IMR-90 (cell line): Measurements from ENCODE around the gene IL6ST. TPM values are rescaled to one million over a fixed set of nuclear protein-coding genes. Genes with fewer than 3 reads are reported as not detected.

Experiments
- ATAC-seq: fragments of 200-7000 bp; cut with Tn5 transposase; 2 replicates; pipeline ENCODE4 v1.9.1; 2020; ENCODE audit warnings: low read depth, mild to moderate bottlenecking, moderate library complexity
- BruUV-seq: library from RNA; stranded (reverse); fragments of 400-500 nt; replicated peaks from 2 replicates; lab custom pipeline; 2021; lab: Mats Ljungman, UMichigan
- CTCF ChIA-PET: fragments of 300-600 bp; formaldehyde crosslinking; extraction: SDS; loops from one replicate; lab custom pipeline; 2021; ENCODE audit warnings: antibody characterized with exemption; lab: Yijun Ruan, JAX
- POLR2A ChIA-PET: fragments of 300-600 bp; sonication (Branson Sonifier 250); formaldehyde crosslinking; loops from one replicate; lab custom pipeline; 2022; ENCODE audit warnings: antibody characterized with exemption; ENCODE audit not compliant: unreplicated experiment; lab: Charles Lee
- DNase-seq: peaks from one replicate; pipeline ENCODE4 v3.0.0; 2013
- H2AFZ ChIP-seq: replicated peaks from 2 replicates; pipeline ENCODE3; 2013; ENCODE audit warnings: low read length, mild to moderate bottlenecking; ENCODE audit not compliant: poor library complexity
- H2AK5ac ChIP-seq: 2 replicates; pipeline ENCODE4 v1.6.1; 2013; ENCODE audit warnings: low read depth, low read length, inconsistent platforms
- H2AK9ac ChIP-seq: replicated peaks from 2 replicates; pipeline ENCODE3; 2013; ENCODE audit warnings: mild to moderate bottlenecking, low read depth, low read length, moderate library complexity; ENCODE audit not compliant: poor library complexity
- H2BK120ac ChIP-seq: 2 replicates; pipeline ENCODE4 v1.6.1; 2013; ENCODE audit warnings: low read depth, low read length, inconsistent platforms
- H2BK15ac ChIP-seq: 3 replicates; pipeline ENCODE4 v1.6.1; 2013; ENCODE audit warnings: low read depth, low read length, inconsistent platforms
- H2BK20ac ChIP-seq: 2 replicates; pipeline ENCODE4 v1.6.1; 2013; ENCODE audit warnings: low read depth, mild to moderate bottlenecking, inconsistent platforms, low read length, moderate library complexity
- H2BK5ac ChIP-seq: 2 replicates; pipeline ENCODE4 v1.6.1; 2013; ENCODE audit warnings: mild to moderate bottlenecking, low read depth, low read length, inconsistent platforms; ENCODE audit not compliant: poor library complexity, severe bottlenecking
- H3K14ac ChIP-seq: replicated peaks from 2 replicates; pipeline ENCODE4 v1.6.1; 2013; ENCODE audit warnings: low read depth, low read length, inconsistent platforms
- H3K18ac ChIP-seq: 2 replicates; pipeline ENCODE4 v1.6.1; 2013; ENCODE audit warnings: low read depth, low read length, control low read depth
- H3K23ac ChIP-seq: 2 replicates; pipeline ENCODE4 v1.6.1; 2013; ENCODE audit warnings: low read depth, low read length, inconsistent platforms
- H3K27ac ChIP-seq: 2 replicates; pipeline ENCODE4 v1.5.1; 2013; ENCODE audit warnings: mild to moderate bottlenecking, control low read depth, low read length; ENCODE audit not compliant: insufficient read depth
- H3K27me3 ChIP-seq: 2 replicates; pipeline ENCODE4 v1.6.1; 2013; ENCODE audit warnings: low read length; ENCODE audit not compliant: control insufficient read depth, insufficient read depth
- H3K36me3 ChIP-seq: 2 replicates; pipeline ENCODE4 v1.6.1; 2013; ENCODE audit warnings: low read length, mixed read lengths; ENCODE audit not compliant: control insufficient read depth, insufficient read depth
- H3K4ac ChIP-seq: 2 replicates; pipeline ENCODE4 v1.6.1; 2013; ENCODE audit warnings: low read depth, low read length, inconsistent platforms
- H3K4me1 ChIP-seq: 2 replicates; pipeline ENCODE4 v1.6.1; 2013; ENCODE audit warnings: low read length, mixed read lengths; ENCODE audit not compliant: control insufficient read depth, insufficient read depth
- H3K4me2 ChIP-seq: 2 replicates; pipeline ENCODE4 v1.6.1; 2013; ENCODE audit warnings: low read depth, mild to moderate bottlenecking, control low read depth, low read length, moderate library complexity
- H3K4me3 ChIP-seq: 2 replicates; pipeline ENCODE4 v1.5.1; 2013; ENCODE audit warnings: low read depth, mild to moderate bottlenecking, control low read depth, low read length, moderate library complexity; ENCODE audit not compliant: insufficient read depth
- H3K56ac ChIP-seq: 2 replicates; pipeline ENCODE4 v1.6.1; 2013; ENCODE audit warnings: low read length, inconsistent platforms; ENCODE audit not compliant: insufficient read depth; ENCODE audit errors: extremely low read depth
- H3K79me1 ChIP-seq, 2 experiments: 2 replicates each; pipeline ENCODE4 v1.6.1; 2013; ENCODE audit warnings: low read length in 2 of 2, inconsistent platforms in 1 of 2, low read depth in 1 of 2
- H3K9ac ChIP-seq: 2 replicates; pipeline ENCODE4 v1.6.1; 2013; ENCODE audit warnings: low read depth, low read length, control low read depth
- H3K9me1 ChIP-seq: 2 replicates; pipeline ENCODE4 v1.6.1; 2013; ENCODE audit warnings: low read length, inconsistent platforms; ENCODE audit not compliant: insufficient read depth
- H3K9me3 ChIP-seq: 2 replicates; pipeline ENCODE4 v1.6.1; 2013; ENCODE audit warnings: low read length; ENCODE audit not compliant: control insufficient read depth, insufficient read depth
- H4K20me1 ChIP-seq: 2 replicates; pipeline ENCODE4 v1.6.1; 2013; ENCODE audit warnings: low read length, inconsistent platforms; ENCODE audit not compliant: insufficient read depth
- H4K5ac ChIP-seq: 2 replicates; pipeline ENCODE4 v1.6.1; 2013; ENCODE audit warnings: mild to moderate bottlenecking, low read depth, low read length, control low read depth
- H4K8ac ChIP-seq, 2 experiments: 2 replicates each; pipeline ENCODE4 v1.6.1; 2013; ENCODE audit warnings: low read depth in 2 of 2, low read length in 2 of 2, control low read depth in 1 of 2, inconsistent platforms in 1 of 2
- H4K91ac ChIP-seq: 2 replicates; pipeline ENCODE4 v1.6.1; 2013; ENCODE audit warnings: low read depth, low read length, inconsistent platforms; ENCODE audit not compliant: insufficient read depth
- ELK1 ChIP-seq: fragments of 150-350 bp; IDR thresholded peaks from 2 replicates; pipeline ENCODE4 v1.6.1; 2016; ENCODE audit warnings: low read depth, mild to moderate bottlenecking, low read length, moderate library complexity, borderline replicate concordance
- MAFK ChIP-seq: IDR thresholded peaks from 2 replicates; pipeline ENCODE4 v1.6.1; 2012; ENCODE audit warnings: low read depth, low read length, improper control_type of control experiment
- MXI1 ChIP-seq: IDR thresholded peaks from 2 replicates; pipeline ENCODE4 v1.6.1; 2012; ENCODE audit warnings: low read depth, mild to moderate bottlenecking, low read length, moderate library complexity, borderline replicate concordance
- NFE2L2 ChIP-seq: fragments of 150-350 bp; IDR thresholded peaks from 2 replicates; pipeline ENCODE4 v1.6.1; 2016; ENCODE audit warnings: low read depth, mild to moderate bottlenecking, low read length
- RAD21 ChIP-seq: IDR thresholded peaks from 2 replicates; pipeline ENCODE4 v1.6.1; 2012; ENCODE audit warnings: low read length, improper control_type of control experiment
- RCOR1 ChIP-seq: IDR thresholded peaks from 2 replicates; pipeline ENCODE4 v1.6.1; 2012; ENCODE audit warnings: mild to moderate bottlenecking, low read length, improper control_type of control experiment; ENCODE audit not compliant: insufficient replicate concordance
- RFX5 ChIP-seq: IDR thresholded peaks from 2 replicates; pipeline ENCODE4 v1.8.0; 2012; ENCODE audit warnings: low read depth, mild to moderate bottlenecking, low read length, moderate library complexity
- WGBS, 2 experiments: methylation state at CpG; one replicate each; pipeline versions ENCODE4 v1.1.5 to v1.1.7; 2013; ENCODE audit warnings: missing lambda C conversion rate in 2 of 2; ENCODE audit not compliant: insufficient read length in 1 of 2; ENCODE audit errors: extremely low coverage in 2 of 2; 5-methylcytosine and 5-hydroxymethylcytosine counted together
- dilution Hi-C: fragments of 300-500 bp; cut with HindIII; formaldehyde crosslinking; loops from one replicate; pipeline ENCODE4 v1.14.3; 2018; ENCODE audit warnings: low sequenced_read_pairs; ENCODE audit not compliant: unreplicated experiment
- in situ Hi-C: fragments of 300-500 bp; cut with MboI; formaldehyde crosslinking; loops from 3 replicates; pipeline ENCODE4 v1.14.3; 2019; ENCODE audit warnings: low sequenced_read_pairs, inconsistent platforms, mixed read lengths
- intact Hi-C: fragments of 100-400 bp; cut with micrococcal nuclease; formaldehyde crosslinking; loops from 2 replicates; pipeline ENCODE4 v1.10.0; 2022
- polyA plus RNA-seq, 3 experiments: library from polyadenylated mRNA; depleted of rRNA; stranded (reverse); fragments of >200 nt; gene quantifications; 2 replicates each; pipeline ENCODE4 v1.2.3, GENCODE V29; 2012; ENCODE audit warnings: low replicate concordance in 1 of 3
- total RNA-seq: library from RNA; depleted of rRNA; stranded (reverse); fragments of >200 nt; gene quantifications from 2 replicates; pipeline ENCODE4 v1.2.3, GENCODE V29; 2012

IL6ST gene
- total and polyA plus RNA-seq, 2 of the 4 experiments (the other 2 are of a cell fraction), result 90.6 to 506 TPM

GRCh38 chr5:55965525-55965924 is 29.2 kb downstream of the IL6ST start:
- no peaks in the 10 kb centered on the region for H3K9me1 ChIP-seq
- peaks cover 20 to 40% of the 10 kb centered on the region in 2 experiments for H3K79me1 ChIP-seq
- dilution Hi-C loops, result no loop called here
- no peak overlapping the region for H2AFZ ChIP-seq
- no peak overlapping the region for H2AK9ac ChIP-seq
- H3K9ac ChIP-seq, result no peak overlapping the region
- no peak overlapping the region for H3K56ac ChIP-seq
- no CpG with 5 or more reads among the region's 6 CpGs for WGBS, 2 experiments
- no peak overlapping the region for H3K18ac ChIP-seq
- H4K8ac ChIP-seq, result no peak overlapping the region
- no peak overlapping the region for H2BK5ac ChIP-seq
- no peak for DNase-seq
- H4K91ac ChIP-seq, result no peak overlapping the region
- no TSS peak for BruUV-seq
- H3K4me2 ChIP-seq, result no peak overlapping the region
- H2AK5ac ChIP-seq, result no peak overlapping the region
- no peak overlapping the region for H4K5ac ChIP-seq
- intact Hi-C loops, result no loop called here
- H4K20me1 ChIP-seq, result peaks cover 5% of the 10 kb centered on the region; the same call in 1 of the 2 replicates
- H2BK20ac ChIP-seq, result no peak overlapping the region
- peaks cover 45% of the 10 kb centered on the region for H3K36me3 ChIP-seq
- H3K14ac ChIP-seq, result no peak overlapping the region
- no peaks in the 10 kb centered on the region for H3K27me3 ChIP-seq
- ATAC-seq, result no peak
- no peak overlapping the region for H3K4ac ChIP-seq
- H3K23ac ChIP-seq, result no peak overlapping the region
- ChIA-PET CTCF (no interaction called here), POLR2A (no interaction called here)
- H2BK120ac ChIP-seq, result no peak overlapping the region
- H3K4me1 ChIP-seq, result peaks cover 5% of the 10 kb centered on the region
- H3K27ac ChIP-seq, result no peak overlapping the region
- H3K9me3 ChIP-seq, result no peaks in the 10 kb centered on the region
- no peak overlapping the region for H3K4me3 ChIP-seq
- no peak overlapping the region for H2BK15ac ChIP-seq
- in situ Hi-C loops, result loop anchor here (25.0 kb wide), 1 partner anchor 1247 kb away; no protein-coding TSS in a partner anchor
- no peak for TF ChIP-seq NFE2L2
- no peak for TF ChIP-seq ELK1
- no peak for TF ChIP-seq RFX5
- no peak for TF ChIP-seq MXI1
- TF ChIP-seq RAD21, result no peak
- no peak for TF ChIP-seq MAFK
- TF ChIP-seq RCOR1, result no peak
